IMR-90 (cell line): Measurements from ENCODE around the gene E2F8. TPM values are rescaled to one million over a fixed set of nuclear protein-coding genes. Genes with fewer than 3 reads are reported as not detected.

ENCODE experiments used
- ATAC-seq: fragments of 200-7000 bp; cut with Tn5 transposase; 2 replicates; pipeline ENCODE4 v1.9.1; 2020; ENCODE audit warnings: low read depth, mild to moderate bottlenecking, moderate library complexity
- BruUV-seq: library from RNA; stranded (reverse); fragments of 400-500 nt; replicated peaks from 2 replicates; lab custom pipeline; 2021; lab: Mats Ljungman, UMichigan
- CTCF ChIA-PET: fragments of 300-600 bp; formaldehyde crosslinking; extraction: SDS; loops from one replicate; lab custom pipeline; 2021; ENCODE audit warnings: antibody characterized with exemption; lab: Yijun Ruan, JAX
- POLR2A ChIA-PET: fragments of 300-600 bp; sonication (Branson Sonifier 250); formaldehyde crosslinking; loops from one replicate; lab custom pipeline; 2022; ENCODE audit warnings: antibody characterized with exemption; ENCODE audit not compliant: unreplicated experiment; lab: Charles Lee
- DNase-seq: peaks from one replicate; pipeline ENCODE4 v3.0.0; 2013
- H2AFZ ChIP-seq: replicated peaks from 2 replicates; pipeline ENCODE3; 2013; ENCODE audit warnings: low read length, mild to moderate bottlenecking; ENCODE audit not compliant: poor library complexity
- H2AK5ac ChIP-seq: 2 replicates; pipeline ENCODE4 v1.6.1; 2013; ENCODE audit warnings: low read depth, low read length, inconsistent platforms
- H2AK9ac ChIP-seq: replicated peaks from 2 replicates; pipeline ENCODE3; 2013; ENCODE audit warnings: mild to moderate bottlenecking, low read depth, low read length, moderate library complexity; ENCODE audit not compliant: poor library complexity
- H2BK120ac ChIP-seq: 2 replicates; pipeline ENCODE4 v1.6.1; 2013; ENCODE audit warnings: low read depth, low read length, inconsistent platforms
- H2BK15ac ChIP-seq: 3 replicates; pipeline ENCODE4 v1.6.1; 2013; ENCODE audit warnings: low read depth, low read length, inconsistent platforms
- H2BK20ac ChIP-seq: 2 replicates; pipeline ENCODE4 v1.6.1; 2013; ENCODE audit warnings: low read depth, mild to moderate bottlenecking, inconsistent platforms, low read length, moderate library complexity
- H2BK5ac ChIP-seq: 2 replicates; pipeline ENCODE4 v1.6.1; 2013; ENCODE audit warnings: mild to moderate bottlenecking, low read depth, low read length, inconsistent platforms; ENCODE audit not compliant: poor library complexity, severe bottlenecking
- H3K14ac ChIP-seq: replicated peaks from 2 replicates; pipeline ENCODE4 v1.6.1; 2013; ENCODE audit warnings: low read depth, low read length, inconsistent platforms
- H3K18ac ChIP-seq: 2 replicates; pipeline ENCODE4 v1.6.1; 2013; ENCODE audit warnings: low read depth, low read length, control low read depth
- H3K23ac ChIP-seq: 2 replicates; pipeline ENCODE4 v1.6.1; 2013; ENCODE audit warnings: low read depth, low read length, inconsistent platforms
- H3K27ac ChIP-seq: 2 replicates; pipeline ENCODE4 v1.5.1; 2013; ENCODE audit warnings: mild to moderate bottlenecking, control low read depth, low read length; ENCODE audit not compliant: insufficient read depth
- H3K27me3 ChIP-seq: 2 replicates; pipeline ENCODE4 v1.6.1; 2013; ENCODE audit warnings: low read length; ENCODE audit not compliant: control insufficient read depth, insufficient read depth
- H3K36me3 ChIP-seq: 2 replicates; pipeline ENCODE4 v1.6.1; 2013; ENCODE audit warnings: low read length, mixed read lengths; ENCODE audit not compliant: control insufficient read depth, insufficient read depth
- H3K4ac ChIP-seq: 2 replicates; pipeline ENCODE4 v1.6.1; 2013; ENCODE audit warnings: low read depth, low read length, inconsistent platforms
- H3K4me1 ChIP-seq: 2 replicates; pipeline ENCODE4 v1.6.1; 2013; ENCODE audit warnings: low read length, mixed read lengths; ENCODE audit not compliant: control insufficient read depth, insufficient read depth
- H3K4me2 ChIP-seq: 2 replicates; pipeline ENCODE4 v1.6.1; 2013; ENCODE audit warnings: low read depth, mild to moderate bottlenecking, control low read depth, low read length, moderate library complexity
- H3K4me3 ChIP-seq: 2 replicates; pipeline ENCODE4 v1.5.1; 2013; ENCODE audit warnings: low read depth, mild to moderate bottlenecking, control low read depth, low read length, moderate library complexity; ENCODE audit not compliant: insufficient read depth
- H3K56ac ChIP-seq: 2 replicates; pipeline ENCODE4 v1.6.1; 2013; ENCODE audit warnings: low read length, inconsistent platforms; ENCODE audit not compliant: insufficient read depth; ENCODE audit errors: extremely low read depth
- H3K79me1 ChIP-seq, 2 experiments: 2 replicates each; pipeline ENCODE4 v1.6.1; 2013; ENCODE audit warnings: low read length in 2 of 2, inconsistent platforms in 1 of 2, low read depth in 1 of 2
- H3K9ac ChIP-seq: 2 replicates; pipeline ENCODE4 v1.6.1; 2013; ENCODE audit warnings: low read depth, low read length, control low read depth
- H3K9me1 ChIP-seq: 2 replicates; pipeline ENCODE4 v1.6.1; 2013; ENCODE audit warnings: low read length, inconsistent platforms; ENCODE audit not compliant: insufficient read depth
- H3K9me3 ChIP-seq: 2 replicates; pipeline ENCODE4 v1.6.1; 2013; ENCODE audit warnings: low read length; ENCODE audit not compliant: control insufficient read depth, insufficient read depth
- H4K20me1 ChIP-seq: 2 replicates; pipeline ENCODE4 v1.6.1; 2013; ENCODE audit warnings: low read length, inconsistent platforms; ENCODE audit not compliant: insufficient read depth
- H4K5ac ChIP-seq: 2 replicates; pipeline ENCODE4 v1.6.1; 2013; ENCODE audit warnings: mild to moderate bottlenecking, low read depth, low read length, control low read depth
- H4K8ac ChIP-seq, 2 experiments: 2 replicates each; pipeline ENCODE4 v1.6.1; 2013; ENCODE audit warnings: low read depth in 2 of 2, low read length in 2 of 2, control low read depth in 1 of 2, inconsistent platforms in 1 of 2
- H4K91ac ChIP-seq: 2 replicates; pipeline ENCODE4 v1.6.1; 2013; ENCODE audit warnings: low read depth, low read length, inconsistent platforms; ENCODE audit not compliant: insufficient read depth
- BHLHE40 ChIP-seq: fragments of 150-350 bp; IDR thresholded peaks from 2 replicates; pipeline ENCODE4 v1.6.1; 2016; ENCODE audit warnings: mild to moderate bottlenecking, low read depth, low read length
- POLR2A ChIP-seq: IDR thresholded peaks from 2 replicates; pipeline ENCODE4 v1.6.1; 2012; ENCODE audit warnings: mild to moderate bottlenecking, low read depth, low read length
- RAD21 ChIP-seq: IDR thresholded peaks from 2 replicates; pipeline ENCODE4 v1.6.1; 2012; ENCODE audit warnings: low read length, improper control_type of control experiment
- WGBS, 2 experiments: methylation state at CpG; one replicate each; pipeline versions ENCODE4 v1.1.5 to v1.1.7; 2013; ENCODE audit warnings: missing lambda C conversion rate in 2 of 2; ENCODE audit not compliant: insufficient read length in 1 of 2; ENCODE audit errors: extremely low coverage in 2 of 2; 5-methylcytosine and 5-hydroxymethylcytosine counted together
- dilution Hi-C: fragments of 300-500 bp; cut with HindIII; formaldehyde crosslinking; loops from one replicate; pipeline ENCODE4 v1.14.3; 2018; ENCODE audit warnings: low sequenced_read_pairs; ENCODE audit not compliant: unreplicated experiment
- in situ Hi-C: fragments of 300-500 bp; cut with MboI; formaldehyde crosslinking; loops from 3 replicates; pipeline ENCODE4 v1.14.3; 2019; ENCODE audit warnings: low sequenced_read_pairs, inconsistent platforms, mixed read lengths
- intact Hi-C: fragments of 100-400 bp; cut with micrococcal nuclease; formaldehyde crosslinking; loops from 2 replicates; pipeline ENCODE4 v1.10.0; 2022
- polyA plus RNA-seq, 3 experiments: library from polyadenylated mRNA; depleted of rRNA; stranded (reverse); fragments of >200 nt; gene quantifications; 2 replicates each; pipeline ENCODE4 v1.2.3, GENCODE V29; 2012; ENCODE audit warnings: low replicate concordance in 1 of 3
- total RNA-seq: library from RNA; depleted of rRNA; stranded (reverse); fragments of >200 nt; gene quantifications from 2 replicates; pipeline ENCODE4 v1.2.3, GENCODE V29; 2012

The E2F8 gene
- total and polyA plus RNA-seq, 2 of the 4 experiments (the other 2 are of a cell fraction) = 1.1 to 2.3 TPM

DNA sequence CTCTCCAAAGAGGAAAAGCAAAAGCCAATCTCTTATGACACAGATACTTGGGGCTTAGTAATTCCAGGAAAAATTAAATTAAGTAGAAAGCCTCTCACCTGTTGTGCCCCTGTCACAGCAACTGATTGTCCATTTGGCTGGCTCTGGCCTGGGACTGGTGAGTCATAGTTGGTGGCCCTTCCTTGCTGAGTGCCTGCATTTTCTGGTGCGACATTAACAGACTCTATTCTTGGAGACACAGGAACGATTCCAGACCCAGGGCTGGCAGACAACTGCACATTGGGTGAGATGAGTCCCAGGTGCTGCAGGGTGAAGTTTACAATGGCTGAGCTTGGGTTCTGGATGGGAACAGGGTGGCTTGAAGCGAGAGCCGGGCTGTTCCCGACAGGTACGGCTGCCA is 15.6 kb downstream of the E2F8 start:
- Histone ChIP-seq H2AK5ac (no peak overlapping the region), H3K18ac (no peak overlapping the region), H3K14ac (no peak overlapping the region), H3K23ac (no peak overlapping the region), H3K9me1 (no peaks in the 10 kb centered on the region; the same call in 1 of the 2 replicates), H4K5ac (no peak overlapping the region), H3K4me2 (no peak overlapping the region), H3K4me1 (no peaks in the 10 kb centered on the region), H3K4ac (no peak overlapping the region), H2AFZ (no peak overlapping the region), H3K9ac (no peak overlapping the region), H3K27me3 (no peaks in the 10 kb centered on the region; the same call in 1 of the 2 replicates), H3K27ac (no peak overlapping the region), H4K20me1 (no peaks in the 10 kb centered on the region), H3K79me1 (no peaks in the 10 kb centered on the region), H2AK9ac (no peak overlapping the region), H2BK120ac (no peak overlapping the region), H2BK15ac (no peak overlapping the region), H2BK20ac (no peak overlapping the region), H3K4me3 (no peak overlapping the region), H4K91ac (no peak overlapping the region), H3K36me3 (no peaks in the 10 kb centered on the region), H3K56ac (no peak overlapping the region), H4K8ac (no peak overlapping the region), H3K9me3 (no peaks in the 10 kb centered on the region), H2BK5ac (no peak overlapping the region)
- ChIA-PET POLR2A (no interaction called here), CTCF (no interaction called here)
- ATAC-seq (no peak), DNase-seq (no peak)
- no peak for TF ChIP-seq BHLHE40
- TF ChIP-seq RAD21 = no peak
- no peak for TF ChIP-seq POLR2A
- in situ Hi-C loops (no loop called here), dilution Hi-C loops (no loop called here), intact Hi-C loops (no loop called here)
- BruUV-seq = no TSS peak
- WGBS, 2 experiments = 100% methylated on average over 2 of the region's 6 CpGs; no CpG with 5 or more reads in 1 of the 2 experiments
